H9 (cell line): ENCODE data around the gene KLK6. TPM values are rescaled to one million over a fixed set of nuclear protein-coding genes. Genes with fewer than 3 reads are reported as not detected.

ENCODE experiments used
- DNase-seq: peaks from one replicate; pipeline ENCODE4 v3.0.0-alpha.2; 2017
- H2AFZ ChIP-seq: one replicate; pipeline ENCODE4 v1.6.1; 2013; ENCODE audit warnings: mild to moderate bottlenecking, low read length, control low read depth, moderate library complexity
- H2AK5ac ChIP-seq: 2 replicates; pipeline ENCODE4 v1.6.1; 2013; ENCODE audit warnings: low read length, control low read depth, mixed read lengths; ENCODE audit not compliant: insufficient read length
- H2BK120ac ChIP-seq: one replicate; pipeline ENCODE4 v1.6.1; 2013; ENCODE audit warnings: low read depth, mild to moderate bottlenecking, low read length, control low read depth, inconsistent platforms; ENCODE audit not compliant: poor library complexity, severe bottlenecking
- H2BK12ac ChIP-seq: 2 replicates; pipeline ENCODE4 v1.6.1; 2013; ENCODE audit warnings: low read length, control low read depth, mixed read lengths, low read depth; ENCODE audit not compliant: insufficient read length
- H2BK15ac ChIP-seq: 2 replicates; pipeline ENCODE4 v1.6.1; 2013; ENCODE audit warnings: low read depth, low read length, control low read depth
- H2BK20ac ChIP-seq: one replicate; pipeline ENCODE4 v1.6.1; 2013; ENCODE audit warnings: low read depth, mild to moderate bottlenecking, low read length, control low read depth, inconsistent platforms; ENCODE audit not compliant: poor library complexity, severe bottlenecking
- H2BK5ac ChIP-seq: 2 replicates; pipeline ENCODE4 v1.6.1; 2013; ENCODE audit warnings: low read length, control low read depth, mixed read lengths; ENCODE audit not compliant: insufficient read length
- H3K14ac ChIP-seq: 2 replicates; pipeline ENCODE4 v1.6.1; 2013; ENCODE audit warnings: low read length, control low read depth; ENCODE audit not compliant: insufficient read depth
- H3K18ac ChIP-seq: 2 replicates; pipeline ENCODE4 v1.6.1; 2013; ENCODE audit warnings: low read depth, mild to moderate bottlenecking, mixed read lengths, low read length, control low read depth; ENCODE audit not compliant: insufficient read length
- H3K23ac ChIP-seq: 2 replicates; pipeline ENCODE4 v1.6.1; 2013; ENCODE audit warnings: low read length, control low read depth, mixed read lengths, low read depth; ENCODE audit not compliant: insufficient read length
- H3K23me2 ChIP-seq: 2 replicates; pipeline ENCODE4 v1.6.1; 2013; ENCODE audit warnings: low read depth, mild to moderate bottlenecking, mixed read lengths, low read length, control low read depth; ENCODE audit not compliant: insufficient read length, poor library complexity, severe bottlenecking
- H3K27ac ChIP-seq: 2 replicates; pipeline ENCODE4 v1.5.1; 2013; ENCODE audit warnings: low read length, control low read depth, mixed read lengths, low read depth; ENCODE audit not compliant: insufficient read length
- H3K27me3 ChIP-seq: 2 replicates; pipeline ENCODE4 v1.6.1; 2013; ENCODE audit warnings: low read length, control low read depth, inconsistent platforms; ENCODE audit not compliant: insufficient read depth
- H3K4ac ChIP-seq: 2 replicates; pipeline ENCODE4 v1.6.1; 2013; ENCODE audit warnings: low read depth, mild to moderate bottlenecking, control low read depth, inconsistent platforms, low read length, moderate library complexity
- H3K4me1 ChIP-seq: 2 replicates; pipeline ENCODE4 v1.6.1; 2013; ENCODE audit warnings: low read length, control low read depth, inconsistent platforms; ENCODE audit not compliant: insufficient read depth
- H3K4me2 ChIP-seq: 2 replicates; pipeline ENCODE4 v1.6.1; 2013; ENCODE audit warnings: low read length, control low read depth, mixed read lengths; ENCODE audit not compliant: insufficient read length, insufficient read depth
- H3K56ac ChIP-seq: 2 replicates; pipeline ENCODE4 v1.6.1; 2013; ENCODE audit warnings: low read depth, mild to moderate bottlenecking, mixed read lengths, low read length, control low read depth; ENCODE audit not compliant: insufficient read length
- H3K79me1 ChIP-seq: 2 replicates; pipeline ENCODE4 v1.6.1; 2013; ENCODE audit warnings: low read depth, mild to moderate bottlenecking, moderate library complexity, low read length, control low read depth, inconsistent platforms; ENCODE audit not compliant: insufficient read depth, poor library complexity, severe bottlenecking
- H3K79me2 ChIP-seq: 2 replicates; pipeline ENCODE4 v1.6.1; 2013; ENCODE audit warnings: low read length, control low read depth, inconsistent platforms; ENCODE audit not compliant: insufficient read depth
- H3K9ac ChIP-seq: 2 replicates; pipeline ENCODE4 v1.6.1; 2013; ENCODE audit warnings: low read length, control low read depth, mixed read lengths; ENCODE audit not compliant: insufficient read length; ENCODE audit errors: extremely low read depth
- H3K9me3 ChIP-seq: one replicate; pipeline ENCODE4 v1.6.1; 2013; ENCODE audit warnings: low read depth, low read length, inconsistent platforms; ENCODE audit not compliant: control insufficient read depth
- H3T11ph ChIP-seq: one replicate; pipeline ENCODE4 v1.6.1; 2013; ENCODE audit warnings: mild to moderate bottlenecking, low read length, control low read depth, inconsistent platforms
- H4K20me1 ChIP-seq: one replicate; pipeline ENCODE4 v1.6.1; 2013; ENCODE audit not compliant: control insufficient read depth, insufficient read length, insufficient read depth
- H4K5ac ChIP-seq: 2 replicates; pipeline ENCODE4 v1.6.1; 2013; ENCODE audit warnings: low read depth, mild to moderate bottlenecking, mixed read lengths, low read length, control low read depth; ENCODE audit not compliant: insufficient read length
- H4K8ac ChIP-seq: replicated peaks from 2 replicates; pipeline ENCODE4 v1.6.1; 2013; ENCODE audit warnings: low read length, control low read depth, mixed read lengths, low read depth; ENCODE audit not compliant: insufficient read length
- H4K91ac ChIP-seq: 2 replicates; pipeline ENCODE4 v1.6.1; 2013; ENCODE audit warnings: low read depth, mild to moderate bottlenecking, moderate library complexity, mixed read lengths, low read length, control low read depth; ENCODE audit not compliant: insufficient read length
- H3K27ac Mint-ChIP-seq, 3 experiments: 2 replicates in 2 of 3; 3 replicates in 1 of 3; pipeline ENCODE4 v1.8.0; 2020 to 2021; ENCODE audit warnings: mixed read lengths in 3 of 3, mild to moderate bottlenecking in 1 of 3, moderate library complexity in 1 of 3
- H3K27me3 Mint-ChIP-seq: 2 replicates; pipeline ENCODE4 v1.8.0; 2021; ENCODE audit warnings: low read depth, mild to moderate bottlenecking, moderate library complexity, mixed read lengths
- H3K36me3 Mint-ChIP-seq, 3 experiments: 2 replicates in 2 of 3; 3 replicates in 1 of 3; pipeline ENCODE4 v1.8.0; 2020 to 2021; ENCODE audit warnings: low read depth in 3 of 3, mixed read lengths in 3 of 3; ENCODE audit not compliant: insufficient read depth in 1 of 3
- H3K4me1 Mint-ChIP-seq, 2 experiments: 2 replicates each; pipeline ENCODE4 v1.8.0; 2020; ENCODE audit warnings: mixed read lengths in 2 of 2
- H3K4me3 Mint-ChIP-seq, 2 experiments: 2 replicates in 1 of 2; 3 replicates in 1 of 2; pipeline ENCODE4 v1.8.0; 2020 to 2021; ENCODE audit warnings: mild to moderate bottlenecking in 2 of 2, mixed read lengths in 2 of 2, moderate library complexity in 1 of 2
- H3K9me3 Mint-ChIP-seq, 2 experiments: 2 replicates in 1 of 2; 3 replicates in 1 of 2; pipeline ENCODE4 v1.8.0; 2020; ENCODE audit warnings: mild to moderate bottlenecking in 2 of 2, mixed read lengths in 2 of 2, moderate library complexity in 1 of 2
- CTCF ChIP-seq: fragments of 200-600 bp; sonication (generic); conservative IDR thresholded peaks from 3 replicates; pipeline ENCODE4 v1.8.0; 2021; ENCODE audit warnings: antibody characterized with exemption, mild to moderate bottlenecking
- whole genome bisulfite sequencing: extraction: QIAGEN DNeasy Blood & Tissue Kit; methylation state at CpG from one replicate; pipeline ENCODE4 v1.1.7; 2013; ENCODE audit warnings: missing lambda C conversion rate, low lambda C conversion rate, mixed read lengths; ENCODE audit not compliant: insufficient read length; ENCODE audit errors: extremely low coverage; 5-methylcytosine and 5-hydroxymethylcytosine counted together
- total RNA-seq: library from RNA; stranded (reverse); gene quantifications from 2 replicates; pipeline ENCODE4 v1.2.1, GENCODE V29; 2021

Gene KLK6
- total RNA-seq, 1 experiment from 2014 or later, result 2.6 TPM

- Mint-ChIP-seq H3K27ac (peak within 1 kb of the TSS; percentile 28 to 92 (median 81); a peak in 5 of 7 replicates), H3K4me1 (peaks cover 25 to 40% of the 10 kb centered on the region in 2 experiments), H3K27me3 (peaks cover 41% of the 10 kb centered on the region), H3K4me3 (peak within 1 kb of the TSS; percentile 14 to 60; a peak in 3 of 5 replicates), H3K9me3 (no peaks in the 10 kb centered on the region; a peak in 1 of 5 replicates), H3K36me3 (no peaks in the 10 kb centered on the region)
- Histone ChIP-seq H2BK120ac (no peak within 1 kb of the TSS), H4K5ac (no peak within 1 kb of the TSS), H3K4ac (no peak within 1 kb of the TSS), H4K91ac (peak within 1 kb of the TSS; percentile 5), H2BK5ac (no peak within 1 kb of the TSS), H3K9ac (peak within 1 kb of the TSS; percentile 46), H3K9me3 (no peaks in the 10 kb centered on the region), H4K20me1 (no peaks in the 10 kb centered on the region), H2BK12ac (no peak within 1 kb of the TSS), H3K18ac (peak within 1 kb of the TSS; percentile 51), H3K79me1 (no peaks in the 10 kb centered on the region), H3K79me2 (no peaks in the 10 kb centered on the region), H4K8ac (no peak within 1 kb of the TSS), H3K56ac (no peak within 1 kb of the TSS), H3K4me2 (peak within 1 kb of the TSS; percentile 76), H3K27me3 (no peaks in the 10 kb centered on the region), H3K23me2 (peaks cover 6% of the 10 kb centered on the region), H3T11ph (no peak within 1 kb of the TSS), H2BK20ac (peak within 1 kb of the TSS; percentile 29), H2BK15ac (0 out of 2 replicates have a peak within 1 kb of the TSS, but pooled peaks have one; percentile 16), H2AK5ac (no peak within 1 kb of the TSS), H3K4me1 (0 out of 2 replicates have a peak, but pooled peaks cover 4% of the 10 kb centered on the region), H3K27ac (peak within 1 kb of the TSS; percentile 14), H2AFZ (no peak within 1 kb of the TSS), H3K23ac (no peak within 1 kb of the TSS), H3K14ac (peak within 1 kb of the TSS; percentile 77)
- peak; percentile 76 for DNase-seq
- WGBS, result no CpG with 5 or more reads among the region's 7 CpGs
- no peak for TF ChIP-seq CTCF
These were observed 32.1 kb upstream of the KLK6 start, which contains the start of gene KLK8 for GRCh38 chr19:51001515-51001914. Gene KLK8, minus strand, starts transcription at chr19:51001604. Its CDS starts 437 bp downstream, at chr19:51001167.
